IPS-20b (cell line): Measurements from ENCODE around the gene NUP205.

Source experiments
- H3K27ac ChIP-seq: one replicate; pipeline ENCODE4 v1.5.1; 2013; ENCODE audit warnings: low read length
- H3K27me3 ChIP-seq: 2 replicates; pipeline ENCODE4 v1.6.1; 2013; ENCODE audit warnings: mild to moderate bottlenecking, low read length, inconsistent platforms; ENCODE audit not compliant: insufficient read depth
- H3K36me3 ChIP-seq: 2 replicates; pipeline ENCODE4 v1.6.1; 2013; ENCODE audit warnings: low read depth, mild to moderate bottlenecking, inconsistent platforms, low read length, moderate library complexity; ENCODE audit not compliant: insufficient read depth
- H3K4me1 ChIP-seq: 2 replicates; pipeline ENCODE4 v1.6.1; 2013; ENCODE audit warnings: mild to moderate bottlenecking, control low read depth, inconsistent platforms, low read length, moderate library complexity; ENCODE audit not compliant: insufficient read depth
- H3K4me3 ChIP-seq: 2 replicates; pipeline ENCODE4 v1.5.1; 2013; ENCODE audit warnings: mild to moderate bottlenecking, low read length, inconsistent platforms
- H3K9ac ChIP-seq: 2 replicates; pipeline ENCODE4 v1.6.1; 2013; ENCODE audit warnings: low read depth, mild to moderate bottlenecking, inconsistent platforms, low read length, moderate library complexity
- H3K9me3 ChIP-seq: 2 replicates; pipeline ENCODE4 v1.6.1; 2013; ENCODE audit warnings: mild to moderate bottlenecking, low read depth, low read length, inconsistent platforms; ENCODE audit not compliant: insufficient read depth

NUP205 gene

DNA sequence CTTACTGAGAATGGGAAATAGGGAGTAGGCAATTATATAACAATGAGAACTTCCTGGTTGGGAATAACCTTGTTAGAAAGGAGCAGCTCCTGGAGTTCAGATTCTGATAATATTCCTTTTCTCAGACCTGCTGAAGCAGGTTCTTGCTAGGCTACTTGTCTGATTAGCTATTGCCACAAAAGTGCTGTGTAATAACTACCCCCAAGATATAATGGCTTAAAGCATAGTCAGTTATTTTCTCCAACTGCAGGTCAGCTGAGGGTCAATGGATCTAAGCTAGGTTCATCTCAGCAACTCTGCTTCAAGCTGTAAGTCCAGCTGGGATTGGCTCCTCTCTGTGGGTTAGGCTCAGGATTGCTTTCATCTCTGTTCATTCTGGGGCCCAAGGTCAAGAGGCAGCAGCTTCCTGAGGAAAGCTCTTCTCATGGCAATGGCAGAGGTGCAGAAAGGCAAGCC, 38.5 kb upstream of the NUP205 start:
- H3K27ac ChIP-seq, result no peak overlapping the region
- H3K9ac ChIP-seq, result no peak overlapping the region
- H3K4me1 ChIP-seq, result no peaks in the 10 kb centered on the region
- no peaks in the 10 kb centered on the region for H3K36me3 ChIP-seq
- no peaks in the 10 kb centered on the region for H3K9me3 ChIP-seq
- H3K4me3 ChIP-seq, result no peak overlapping the region
- H3K27me3 ChIP-seq, result no peaks in the 10 kb centered on the region

DNA sequence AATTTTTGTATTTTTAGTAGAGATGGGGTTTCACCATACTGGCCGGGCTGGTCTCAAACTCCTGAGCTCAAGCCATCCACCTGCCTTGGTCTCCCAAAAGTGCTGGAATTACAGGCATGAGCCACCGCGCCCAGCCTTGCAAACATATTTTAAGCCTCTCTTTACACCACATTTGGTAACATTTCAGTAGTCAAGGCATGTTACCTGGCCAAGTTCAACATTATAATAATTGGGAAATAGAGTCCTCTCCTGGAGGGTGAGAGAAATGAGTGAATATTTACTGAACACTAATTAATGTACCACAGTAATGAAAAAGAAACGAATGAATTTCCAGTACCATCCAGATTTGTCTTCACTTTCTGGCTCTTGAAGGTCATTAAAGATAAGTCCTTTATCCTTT, 37.8 kb upstream of the NUP205 start:
- H3K27me3 ChIP-seq, result no peaks in the 10 kb centered on the region

DNA sequence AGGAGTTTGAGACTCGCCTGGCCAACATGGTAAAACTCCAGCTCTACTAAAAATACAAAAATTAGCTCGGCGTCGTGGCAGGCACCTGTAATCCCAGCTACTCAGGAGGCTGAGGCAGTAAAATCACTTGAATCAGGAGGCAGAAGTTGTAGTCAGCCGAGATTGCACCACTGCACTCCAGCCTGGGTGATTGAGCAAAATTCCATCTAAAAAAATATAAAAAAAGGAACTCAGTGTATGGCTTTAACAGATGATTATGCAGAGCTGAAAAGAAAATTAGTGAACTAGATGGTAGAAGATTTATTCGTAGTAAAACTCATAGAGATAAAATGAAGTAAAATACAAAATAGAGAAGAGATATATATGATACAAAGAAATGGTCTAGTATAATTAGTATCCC, 35.2 kb upstream of the NUP205 start:
- Histone ChIP-seq H3K9me3 (no peaks in the 10 kb centered on the region), H3K36me3 (no peaks in the 10 kb centered on the region), H3K9ac (no peak overlapping the region), H3K4me3 (no peak overlapping the region), H3K27ac (no peak overlapping the region), H3K27me3 (no peaks in the 10 kb centered on the region), H3K4me1 (no peaks in the 10 kb centered on the region)

More for the DNA sequence above, 37.8 kb upstream of the NUP205 start:
- Histone ChIP-seq H3K9ac (no peak overlapping the region), H3K4me1 (no peaks in the 10 kb centered on the region), H3K4me3 (no peak overlapping the region), H3K27ac (no peak overlapping the region), H3K9me3 (no peaks in the 10 kb centered on the region), H3K36me3 (no peaks in the 10 kb centered on the region)

DNA sequence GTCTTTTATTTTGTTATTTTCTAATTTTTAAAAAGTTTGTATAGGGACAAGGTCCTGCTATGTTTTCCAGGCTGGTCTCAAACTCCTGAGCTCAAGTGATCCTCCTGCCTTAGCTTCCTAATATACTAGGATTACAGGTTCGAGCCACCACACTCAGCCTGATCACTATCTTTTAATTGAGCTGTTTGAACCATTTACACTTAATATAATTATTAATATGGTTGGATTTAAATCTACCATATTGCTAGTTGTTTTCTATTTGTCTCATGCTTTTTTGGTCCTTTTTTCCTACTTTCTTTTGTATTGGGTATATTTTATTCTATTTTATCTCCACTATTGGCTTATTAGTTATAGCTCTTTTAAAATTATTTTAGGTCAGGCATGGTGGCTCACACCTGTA, 34.6 kb upstream of the NUP205 start:
- no peaks in the 10 kb centered on the region for H3K27me3 ChIP-seq
- H3K9ac ChIP-seq, result no peak overlapping the region
- H3K36me3 ChIP-seq, result no peaks in the 10 kb centered on the region
- no peaks in the 10 kb centered on the region for H3K9me3 ChIP-seq
- no peak overlapping the region for H3K4me3 ChIP-seq
- H3K27ac ChIP-seq, result no peak overlapping the region
- no peaks in the 10 kb centered on the region for H3K4me1 ChIP-seq

DNA sequence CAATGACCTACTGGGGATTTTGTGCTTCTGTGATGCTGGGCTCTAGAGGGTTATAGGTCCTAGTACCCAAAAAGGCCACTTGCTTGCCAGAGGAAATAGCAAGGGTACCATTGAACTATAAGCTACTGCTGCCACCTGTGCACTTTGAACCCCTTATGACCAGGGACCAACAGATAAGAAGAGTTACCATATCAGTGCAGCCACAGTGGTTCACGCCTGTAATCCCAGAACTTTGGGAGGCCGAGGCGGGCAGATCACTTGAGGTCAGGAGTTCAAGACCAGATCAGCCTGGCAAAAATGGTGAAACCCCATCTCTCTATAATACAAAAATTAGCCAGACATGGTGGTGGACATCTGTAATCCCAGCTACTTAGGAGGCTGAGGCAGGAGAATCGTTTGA, 32.3 kb upstream of the NUP205 start:
- no peak overlapping the region for H3K9ac ChIP-seq
- H3K27me3 ChIP-seq, result no peaks in the 10 kb centered on the region
- H3K4me1 ChIP-seq, result no peaks in the 10 kb centered on the region
- H3K9me3 ChIP-seq, result no peaks in the 10 kb centered on the region
- no peak overlapping the region for H3K4me3 ChIP-seq
- H3K36me3 ChIP-seq, result no peaks in the 10 kb centered on the region
- no peak overlapping the region for H3K27ac ChIP-seq

DNA sequence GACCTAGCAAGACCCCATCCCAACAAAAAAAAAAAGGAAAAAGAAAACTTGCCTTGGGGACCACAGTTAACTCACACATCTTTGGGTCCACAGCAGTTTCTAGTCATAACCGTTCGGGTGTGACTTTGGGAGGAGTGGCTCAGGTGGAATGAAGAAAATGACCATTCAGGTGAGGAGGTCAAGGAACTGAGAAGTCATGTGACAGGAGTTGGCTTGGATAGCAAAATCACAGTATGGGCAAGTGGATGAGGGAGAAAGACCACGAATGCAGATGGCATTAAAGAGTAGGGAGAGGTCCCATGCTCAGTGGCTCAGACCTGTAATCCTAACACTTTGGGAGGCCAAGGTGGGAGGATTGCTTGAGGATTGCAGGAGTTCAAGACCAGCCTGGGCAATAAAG, 30.7 kb upstream of the NUP205 start:
- Histone ChIP-seq H3K9ac (no peak overlapping the region), H3K4me1 (no peaks in the 10 kb centered on the region)

DNA sequence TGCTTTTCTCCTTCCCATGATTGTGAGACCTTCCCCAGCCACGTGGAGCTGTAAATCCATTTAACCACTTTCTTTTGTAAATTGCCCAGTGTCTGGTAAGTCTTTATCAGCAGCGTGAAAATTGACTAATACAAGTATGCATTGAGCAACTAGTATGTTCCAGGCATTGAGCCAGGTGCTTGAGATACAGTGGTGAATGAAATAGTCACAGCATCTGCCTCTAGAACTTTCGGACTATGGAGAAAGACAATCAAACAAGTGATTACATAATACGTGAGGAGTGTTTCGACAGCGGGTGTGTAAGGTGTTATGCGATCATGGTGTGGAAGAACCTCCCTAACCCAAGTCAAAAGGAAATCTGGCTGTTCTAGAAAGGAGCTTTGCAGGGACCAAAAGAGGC, 21.6 kb upstream of the NUP205 start:
- H3K4me3 ChIP-seq, result no peak overlapping the region
- H3K27ac ChIP-seq, result no peak overlapping the region
- no peaks in the 10 kb centered on the region for H3K27me3 ChIP-seq
- no peak overlapping the region for H3K9ac ChIP-seq
- H3K4me1 ChIP-seq, result 0 out of 2 replicates have a peak, but pooled peaks cover 3% of the 10 kb centered on the region
- no peaks in the 10 kb centered on the region for H3K9me3 ChIP-seq
- H3K36me3 ChIP-seq, result no peaks in the 10 kb centered on the region

More for the DNA sequence above, 30.7 kb upstream of the NUP205 start:
- no peaks in the 10 kb centered on the region for H3K36me3 ChIP-seq
- no peaks in the 10 kb centered on the region for H3K27me3 ChIP-seq
- no peaks in the 10 kb centered on the region for H3K9me3 ChIP-seq
- no peak overlapping the region for H3K27ac ChIP-seq
- no peak overlapping the region for H3K4me3 ChIP-seq

DNA sequence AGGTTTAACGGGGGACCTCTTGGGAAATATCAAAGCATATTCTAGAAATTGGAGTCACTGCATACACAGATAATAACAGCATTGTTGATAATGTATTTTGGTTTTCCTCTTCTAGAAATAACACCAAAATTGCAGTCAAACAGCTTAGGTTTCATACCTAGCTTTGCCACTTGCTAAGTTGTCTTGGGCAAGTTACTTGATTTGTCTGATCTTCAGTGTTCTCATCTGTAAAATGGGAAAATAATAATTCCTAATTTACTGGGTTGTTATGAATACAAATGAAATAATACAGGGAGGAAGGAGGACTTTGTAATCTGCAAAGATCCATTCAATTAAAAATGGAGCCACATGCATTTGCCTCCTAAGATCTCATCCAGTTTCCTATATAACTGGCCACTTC, 20.3 kb upstream of the NUP205 start:
- no peak overlapping the region for H3K9ac ChIP-seq
- no peaks in the 10 kb centered on the region for H3K36me3 ChIP-seq
- no peak overlapping the region for H3K27ac ChIP-seq
- H3K27me3 ChIP-seq, result no peaks in the 10 kb centered on the region
- H3K4me3 ChIP-seq, result no peak overlapping the region
- H3K4me1 ChIP-seq, result 0 out of 2 replicates have a peak, but pooled peaks cover 3% of the 10 kb centered on the region
- no peaks in the 10 kb centered on the region for H3K9me3 ChIP-seq

DNA sequence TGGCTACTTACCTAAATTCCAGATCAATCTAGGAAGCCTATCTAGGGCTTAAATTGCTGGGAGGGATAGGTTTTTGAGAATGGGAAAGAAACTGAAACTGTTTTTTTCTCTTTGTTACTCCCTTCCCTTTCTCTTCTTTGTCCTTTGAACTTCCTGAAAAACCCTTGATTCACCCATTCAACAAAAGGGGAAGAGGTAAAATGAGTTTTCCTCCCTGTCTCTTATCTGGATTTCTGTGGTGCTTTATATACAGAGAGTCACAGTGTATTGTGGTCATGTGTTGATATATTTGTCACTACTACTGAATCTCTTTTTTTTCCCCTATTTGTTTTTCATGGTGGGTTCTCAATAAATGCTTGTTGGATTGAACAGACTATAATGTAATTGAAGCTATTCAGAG, 19.8 kb upstream of the NUP205 start:
- H3K27me3 ChIP-seq, result no peaks in the 10 kb centered on the region
- H3K9ac ChIP-seq, result no peak overlapping the region
- no peaks in the 10 kb centered on the region for H3K9me3 ChIP-seq
- no peak overlapping the region for H3K27ac ChIP-seq
- no peak overlapping the region for H3K4me3 ChIP-seq
- H3K36me3 ChIP-seq, result no peaks in the 10 kb centered on the region
- H3K4me1 ChIP-seq, result 0 out of 2 replicates have a peak, but pooled peaks cover 3% of the 10 kb centered on the region

DNA sequence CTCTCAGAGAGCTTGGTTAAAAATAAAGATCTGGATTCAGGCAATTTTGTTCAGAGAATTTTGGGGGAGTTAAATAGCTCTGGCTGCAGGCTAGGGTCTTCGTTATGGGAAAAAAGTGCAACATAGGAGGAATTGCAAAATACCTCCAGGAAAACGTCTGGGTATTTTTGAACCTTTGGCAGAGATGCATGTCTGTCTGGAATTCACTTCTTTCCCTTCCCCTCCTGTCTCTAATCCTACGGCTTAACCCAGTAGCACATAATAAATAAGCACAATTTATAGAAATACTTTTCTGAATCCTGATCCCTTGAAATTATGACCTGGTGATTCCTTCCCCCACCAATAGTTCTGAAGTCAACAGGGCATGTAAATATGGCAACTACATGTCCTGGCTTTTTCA, 19.3 kb upstream of the NUP205 start:
- H3K4me3 ChIP-seq, result no peak overlapping the region
- 0 out of 2 replicates have a peak, but pooled peaks cover 3% of the 10 kb centered on the region for H3K4me1 ChIP-seq
- H3K27ac ChIP-seq, result no peak overlapping the region
- H3K36me3 ChIP-seq, result no peaks in the 10 kb centered on the region
- H3K9me3 ChIP-seq, result no peaks in the 10 kb centered on the region
- no peak overlapping the region for H3K9ac ChIP-seq
- no peaks in the 10 kb centered on the region for H3K27me3 ChIP-seq

DNA sequence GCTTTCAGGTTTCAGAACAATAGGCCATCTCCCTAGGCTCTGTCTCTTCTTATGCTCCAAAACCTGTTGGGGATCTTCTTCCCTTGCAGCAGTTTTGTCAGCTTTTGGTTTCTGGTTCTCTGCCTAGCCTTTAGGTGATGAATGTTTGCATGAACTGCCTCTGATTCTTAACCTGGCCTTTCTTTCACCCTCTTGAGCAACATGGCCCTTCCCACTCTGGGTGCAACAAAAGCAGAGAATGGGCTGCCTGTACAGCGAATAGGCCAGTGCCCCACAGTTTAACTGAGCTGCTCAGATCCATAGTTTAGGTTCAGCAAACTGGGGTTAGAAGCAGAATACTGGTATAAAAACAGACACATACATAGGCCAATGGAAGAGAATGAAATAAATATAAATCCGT, 18.1 kb upstream of the NUP205 start:
- H3K9ac ChIP-seq, result no peak overlapping the region
- H3K27me3 ChIP-seq, result no peaks in the 10 kb centered on the region
- H3K4me1 ChIP-seq, result 0 out of 2 replicates have a peak, but pooled peaks cover 3% of the 10 kb centered on the region
- no peak overlapping the region for H3K27ac ChIP-seq
- H3K4me3 ChIP-seq, result no peak overlapping the region
- no peaks in the 10 kb centered on the region for H3K9me3 ChIP-seq
- H3K36me3 ChIP-seq, result no peaks in the 10 kb centered on the region

DNA sequence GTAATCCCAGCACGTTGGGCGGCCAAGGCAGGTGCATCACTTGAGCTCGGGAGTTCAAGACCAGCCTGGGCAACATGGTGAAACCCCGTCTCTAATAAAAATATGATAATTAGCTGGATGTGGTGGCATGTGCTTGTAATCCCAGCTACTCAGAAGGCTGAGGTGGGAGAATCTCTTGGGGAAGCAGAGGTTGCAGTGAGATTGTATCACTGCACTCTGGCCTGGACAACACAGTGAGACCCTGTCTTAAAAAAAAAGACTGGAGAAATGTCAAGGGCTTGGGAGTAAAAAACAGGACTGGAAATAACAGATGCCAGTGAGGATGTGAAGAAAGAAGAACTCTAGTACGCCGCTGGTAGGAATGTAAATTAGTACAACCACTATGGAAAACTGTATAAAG, 16.7 kb upstream of the NUP205 start:
- 0 out of 2 replicates have a peak, but pooled peaks cover 3% of the 10 kb centered on the region for H3K4me1 ChIP-seq
- no peak overlapping the region for H3K27ac ChIP-seq
- H3K4me3 ChIP-seq, result no peak overlapping the region
- H3K9me3 ChIP-seq, result no peaks in the 10 kb centered on the region
- no peak overlapping the region for H3K9ac ChIP-seq
- no peaks in the 10 kb centered on the region for H3K36me3 ChIP-seq
- no peaks in the 10 kb centered on the region for H3K27me3 ChIP-seq

DNA sequence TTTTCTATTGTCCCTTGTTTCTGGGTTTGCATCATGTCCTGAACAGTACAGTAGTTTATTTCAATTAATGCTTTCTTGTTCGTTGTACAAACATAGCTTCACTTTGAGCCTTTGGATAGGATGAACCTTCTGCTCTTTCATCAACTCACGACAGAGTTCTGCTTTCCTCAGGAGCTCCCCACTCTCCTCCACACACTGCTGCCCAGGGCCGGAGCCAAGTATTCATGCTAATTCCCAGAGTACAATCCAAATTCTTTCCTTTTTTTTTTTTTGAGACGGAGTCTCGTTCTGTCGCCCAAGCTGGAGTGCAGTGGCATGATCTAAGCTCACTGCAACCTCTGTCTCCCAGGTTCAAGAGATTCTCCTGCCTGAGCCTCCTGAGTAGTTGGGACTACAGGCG, 7.5 kb upstream of the NUP205 start:
- H3K9me3 ChIP-seq, result no peaks in the 10 kb centered on the region
- H3K4me3 ChIP-seq, result no peak overlapping the region
- H3K36me3 ChIP-seq, result no peaks in the 10 kb centered on the region
- no peak overlapping the region for H3K27ac ChIP-seq
- no peak overlapping the region for H3K9ac ChIP-seq
- no peaks in the 10 kb centered on the region for H3K4me1 ChIP-seq
- H3K27me3 ChIP-seq, result no peaks in the 10 kb centered on the region
